AG10803 (cell line): ENCODE measurements around the gene NSL1.

Experiments used
- DNase-seq: peaks from one replicate; pipeline ENCODE4 v3.0.0; 2010; ENCODE audit warnings: low read depth
- H3K4me3 ChIP-seq: 2 replicates; pipeline ENCODE4 v1.5.1; 2011; ENCODE audit warnings: mild to moderate bottlenecking, low read length, control low read depth
- TF ChIP-seq, protein P1 (sequence below): conservative IDR thresholded peaks from 2 replicates; pipeline ENCODE4 v1.5.1; 2011; ENCODE audit warnings: mild to moderate bottlenecking, low read length, control low read depth, inconsistent platforms

NSL1 gene

DNA sequence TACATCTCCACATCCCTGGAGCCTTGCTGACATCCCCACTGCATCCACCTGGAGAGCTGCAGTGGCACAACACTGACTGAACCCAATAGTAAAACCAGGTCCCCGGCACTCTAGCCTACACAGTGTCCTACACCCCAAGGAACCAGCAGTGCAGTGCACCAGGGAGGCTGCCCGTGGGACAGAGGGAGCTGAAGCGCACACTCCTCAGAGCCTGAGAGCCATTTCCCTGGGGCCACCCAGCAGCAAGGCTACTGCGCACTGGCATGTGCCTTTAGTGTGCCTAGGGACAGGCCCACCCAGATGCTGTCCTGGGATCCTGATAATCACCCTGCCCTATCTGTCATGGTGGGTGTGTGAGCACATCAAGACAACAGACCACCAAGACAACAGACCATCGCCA is 31.9 kb downstream of the NSL1 start:
- TF ChIP-seq, protein P1, sequence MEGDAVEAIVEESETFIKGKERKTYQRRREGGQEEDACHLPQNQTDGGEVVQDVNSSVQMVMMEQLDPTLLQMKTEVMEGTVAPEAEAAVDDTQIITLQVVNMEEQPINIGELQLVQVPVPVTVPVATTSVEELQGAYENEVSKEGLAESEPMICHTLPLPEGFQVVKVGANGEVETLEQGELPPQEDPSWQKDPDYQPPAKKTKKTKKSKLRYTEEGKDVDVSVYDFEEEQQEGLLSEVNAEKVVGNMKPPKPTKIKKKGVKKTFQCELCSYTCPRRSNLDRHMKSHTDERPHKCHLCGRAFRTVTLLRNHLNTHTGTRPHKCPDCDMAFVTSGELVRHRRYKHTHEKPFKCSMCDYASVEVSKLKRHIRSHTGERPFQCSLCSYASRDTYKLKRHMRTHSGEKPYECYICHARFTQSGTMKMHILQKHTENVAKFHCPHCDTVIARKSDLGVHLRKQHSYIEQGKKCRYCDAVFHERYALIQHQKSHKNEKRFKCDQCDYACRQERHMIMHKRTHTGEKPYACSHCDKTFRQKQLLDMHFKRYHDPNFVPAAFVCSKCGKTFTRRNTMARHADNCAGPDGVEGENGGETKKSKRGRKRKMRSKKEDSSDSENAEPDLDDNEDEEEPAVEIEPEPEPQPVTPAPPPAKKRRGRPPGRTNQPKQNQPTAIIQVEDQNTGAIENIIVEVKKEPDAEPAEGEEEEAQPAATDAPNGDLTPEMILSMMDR, result no peak

DNA sequence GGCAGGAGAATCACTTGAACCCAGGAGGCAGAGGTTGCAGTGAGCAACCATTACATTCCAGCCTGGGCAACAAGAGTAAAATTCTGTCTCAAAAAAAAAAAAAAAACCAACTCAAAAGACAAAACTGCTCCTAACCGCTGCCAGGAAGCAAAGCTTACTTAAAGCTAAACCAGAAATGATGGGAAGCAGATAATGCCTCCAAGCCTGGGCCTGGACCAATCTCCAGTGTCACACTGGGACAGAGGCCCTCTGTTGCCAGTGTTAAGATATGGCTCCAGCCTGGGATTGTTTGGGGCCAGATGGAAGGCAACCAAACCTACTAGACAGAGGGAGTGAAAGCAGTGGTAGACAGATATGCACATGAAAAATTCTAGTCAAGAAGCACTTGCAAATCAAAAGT is 36.9 kb downstream of the NSL1 start:
- DNase-seq, result no peak
- TF ChIP-seq, protein P1, result no peak

More for the DNA sequence above, 31.9 kb downstream of the NSL1 start:
- no peak for DNase-seq
- H3K4me3 ChIP-seq, result no peak overlapping the region

DNA sequence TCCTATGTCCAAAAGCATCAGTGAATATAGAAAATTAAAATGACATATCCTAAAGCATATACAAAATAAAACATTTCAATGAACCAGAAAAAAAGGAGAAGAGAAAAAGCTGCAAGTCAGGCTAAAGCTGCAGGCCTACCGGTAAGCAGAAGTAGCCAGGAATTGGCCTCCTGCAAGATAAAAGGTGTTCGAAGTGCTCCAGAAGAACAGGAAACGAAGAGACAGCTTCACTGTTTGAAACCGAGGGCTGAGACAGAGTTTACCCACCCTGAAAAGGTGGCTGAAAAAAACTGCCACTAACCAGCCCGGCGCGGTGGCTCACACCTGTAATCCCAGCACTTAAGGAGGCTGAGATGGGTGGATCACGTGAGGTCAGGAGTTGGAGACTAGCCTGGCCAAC is 37.4 kb downstream of the NSL1 start:
- no peak overlapping the region for H3K4me3 ChIP-seq
- DNase-seq, result no peak
- TF ChIP-seq, protein P1, result no peak

More for the DNA sequence above, 36.9 kb downstream of the NSL1 start:
- no peak overlapping the region for H3K4me3 ChIP-seq

DNA sequence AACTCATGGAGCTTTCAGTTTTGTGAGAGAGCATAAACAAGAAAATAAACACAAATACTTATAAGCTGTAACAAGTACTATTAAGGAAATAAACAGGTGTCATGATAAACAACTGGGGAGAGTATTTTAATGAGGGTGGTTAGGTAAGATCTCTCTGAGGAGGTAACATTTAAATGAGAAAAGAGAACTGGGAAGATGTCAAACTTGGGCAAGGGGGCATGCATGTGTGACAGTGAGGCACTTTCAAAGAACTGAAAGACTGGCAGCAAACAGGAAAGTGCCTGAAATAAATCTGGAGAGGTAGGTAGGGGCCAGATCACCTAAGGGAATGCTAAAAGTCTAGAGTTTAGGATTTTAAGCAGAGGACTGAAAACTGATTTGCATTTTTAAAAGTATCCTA is 37.8 kb downstream of the NSL1 start:
- TF ChIP-seq, protein P1, result no peak
- no peak for DNase-seq
- H3K4me3 ChIP-seq, result no peak overlapping the region

DNA sequence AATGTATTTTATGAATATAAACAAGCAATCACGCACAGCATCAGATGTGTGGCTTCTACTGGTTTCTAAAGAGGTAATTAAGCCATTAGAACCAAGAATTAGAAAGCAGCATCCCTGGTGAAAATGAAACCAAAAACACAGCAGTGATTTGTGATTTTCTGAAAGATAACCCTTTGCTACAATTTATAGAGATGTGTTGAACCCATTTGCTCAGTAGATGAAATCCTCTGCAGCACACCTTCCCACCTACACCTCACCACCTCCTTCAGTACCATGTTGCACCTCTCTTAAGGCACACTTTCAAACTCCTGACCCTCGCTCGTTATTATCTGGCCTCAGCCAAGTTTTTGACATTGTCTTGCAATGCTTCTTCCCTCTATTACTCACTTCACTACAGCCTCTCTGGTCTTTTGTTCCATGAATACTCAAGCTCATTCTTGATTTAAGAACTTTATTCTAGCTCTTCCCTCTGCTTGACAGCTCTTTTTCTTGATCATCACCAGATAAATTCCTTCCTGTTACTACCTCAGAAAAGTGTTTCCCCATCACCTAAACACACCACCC is 38.6 kb downstream of the NSL1 start:
- DNase-seq, result peak; percentile 12

DNA sequence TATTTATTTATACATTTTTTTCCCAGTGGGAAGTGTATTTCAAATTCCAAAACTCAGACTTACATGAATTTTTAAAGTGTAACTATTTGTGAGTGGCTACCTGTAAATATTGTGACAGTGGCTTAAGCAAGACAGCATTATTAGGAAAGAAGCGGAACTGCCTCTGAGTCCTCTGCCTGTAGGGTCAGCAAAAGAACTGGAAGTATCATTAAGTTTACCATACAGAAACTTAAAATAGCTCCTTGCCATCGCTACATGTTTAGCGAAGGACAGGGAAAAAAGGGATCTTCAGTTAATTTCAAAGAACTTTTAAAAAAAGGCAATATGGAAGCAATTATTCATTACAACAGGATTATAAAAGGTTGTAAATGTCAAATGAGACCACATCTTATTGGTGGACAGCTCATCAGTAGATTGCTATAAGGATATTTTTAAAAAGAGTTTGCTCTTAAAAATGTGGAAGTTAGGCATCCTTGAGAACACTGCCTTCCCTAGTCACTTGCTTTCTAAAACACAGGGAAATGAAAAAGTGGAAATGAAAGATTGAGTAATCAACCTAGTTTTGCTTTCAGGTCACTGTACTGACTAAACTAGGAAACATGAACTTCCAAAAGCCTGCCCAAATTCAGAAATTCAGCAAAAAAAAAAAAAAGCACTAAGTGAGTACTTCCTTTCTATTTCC is 39.2 kb downstream of the NSL1 start:
- TF ChIP-seq, protein P1, result no peak
- peak; percentile 56 for DNase-seq
- H3K4me3 ChIP-seq, result peak overlapping the region; percentile 57

More for the DNA sequence above, 38.6 kb downstream of the NSL1 start:
- H3K4me3 ChIP-seq, result peak overlapping the region; percentile 57
- TF ChIP-seq, protein P1, result no peak

DNA sequence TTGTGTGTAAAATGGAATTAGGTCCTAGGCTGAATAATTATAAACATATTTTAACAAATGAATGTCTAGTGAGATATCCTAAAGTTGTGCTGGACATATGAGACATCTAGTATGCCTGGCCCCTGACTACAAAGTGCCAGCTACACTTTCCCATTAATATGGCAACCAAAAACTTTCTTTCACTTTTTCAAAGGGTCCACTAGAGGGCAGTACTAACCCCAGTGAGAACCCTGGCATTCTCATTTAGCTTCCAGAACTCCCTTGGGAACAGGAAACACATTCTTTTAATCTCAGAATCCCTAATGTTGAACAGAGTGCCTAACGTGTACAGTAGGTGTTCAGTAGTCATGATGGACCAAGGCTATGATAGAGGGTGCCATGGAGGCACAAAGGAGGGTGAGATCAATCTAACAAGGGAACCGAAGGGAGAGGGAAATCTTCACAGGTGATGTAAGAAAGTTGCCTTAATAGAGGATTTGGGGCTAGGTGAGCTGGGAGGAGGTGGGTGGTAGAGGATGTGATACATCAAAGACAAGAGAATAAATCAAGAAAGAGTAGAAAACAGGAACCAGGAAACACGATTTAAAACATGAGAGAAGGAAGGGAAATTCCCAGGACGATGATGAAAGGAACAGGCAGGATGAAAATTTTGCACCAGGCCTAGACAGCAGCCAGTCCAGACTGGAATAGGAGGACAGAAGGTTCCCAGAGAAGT is 41.6 kb downstream of the NSL1 start:
- no peak overlapping the region for H3K4me3 ChIP-seq
- TF ChIP-seq, protein P1, result peak; percentile 80
- peak; percentile 82 for DNase-seq
